Measurements from ENCODE around the gene EP400. TPM values are rescaled to one million over a fixed set of nuclear protein-coding genes. Genes with fewer than 3 reads are reported as not detected.

EP400 gene
- total and polyA plus RNA-seq, 2 of the 13 experiments (the other 11 are each of a cell fraction or from before 2014, with no cell fraction given): 4.9 to 5.0 TPM

DNA sequence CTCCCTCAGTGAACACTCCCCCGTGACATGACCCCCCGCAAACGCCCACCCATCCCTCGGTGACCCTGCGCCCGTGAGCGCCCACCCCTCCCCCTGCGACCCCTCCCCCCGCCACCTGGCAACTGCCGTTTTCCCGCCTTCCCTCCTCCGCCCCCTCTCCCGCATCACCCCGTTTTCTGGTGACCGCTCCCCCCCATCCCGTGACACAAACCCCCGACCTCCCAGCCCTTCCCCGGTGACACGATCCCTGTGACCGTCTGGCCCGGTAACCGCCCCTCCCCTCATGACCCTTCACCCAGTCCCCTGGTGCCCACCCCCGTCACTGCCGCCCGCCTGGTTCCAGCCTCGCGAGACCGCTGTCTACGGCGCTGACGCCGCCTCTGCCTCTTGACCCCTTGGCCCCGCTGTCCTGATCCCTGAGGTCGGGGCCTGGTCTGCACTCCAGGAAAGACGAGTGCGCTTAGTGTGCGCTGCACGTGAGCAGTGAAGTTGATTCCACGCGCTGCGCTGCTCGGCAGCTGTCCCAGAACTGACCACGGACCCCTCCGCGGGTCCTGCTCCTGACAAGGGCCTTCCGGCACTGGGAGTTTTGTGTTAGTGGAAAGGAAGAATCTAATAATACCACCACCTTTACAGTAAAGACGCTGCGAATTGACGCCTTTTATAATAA, 135.0 kb downstream of the EP400 start (continued):
- TF ChIP-seq ZNF614 (CRISPR knock-in tag; IDR thresholded peaks at IDR 0.05; ENCODE audit: borderline replicate concordance) (no peak), TCF7 (IDR thresholded peaks at IDR 0.05; ENCODE audit: low read depth) (no peak), MLXIP (CRISPR knock-in tag; IDR thresholded peaks at IDR 0.05; ENCODE audit: borderline replicate concordance) (peak; percentile 71; the same call in 1 of the 2 replicates), HDAC2 (CRISPR knock-in tag; IDR thresholded peaks at IDR 0.05) (peak; percentile 34; the same call in 1 of the 2 replicates), ATAD3A (CRISPR knock-in tag; IDR thresholded peaks at IDR 0.05) (no peak), ZGPAT (CRISPR knock-in tag; IDR thresholded peaks at IDR 0.05) (peak; percentile 50), NFKB2 (CRISPR knock-in tag; IDR thresholded peaks at IDR 0.05; ENCODE audit: borderline replicate concordance) (peak; percentile 69; the same call in 1 of the 2 replicates), DBP (CRISPR knock-in tag; IDR thresholded peaks at IDR 0.05; ENCODE audit: not compliant biosample characterization) (no peak), DMAP1 (CRISPR knock-in tag; IDR thresholded peaks at IDR 0.05) (peak; percentile 75), RXRA (CRISPR knock-in tag; IDR thresholded peaks at IDR 0.05) (peak; percentile 98), SMAD1 (CRISPR knock-in tag; IDR thresholded peaks at IDR 0.05; ENCODE audit: borderline replicate concordance, low read depth) (no peak), ZMAT3 (CRISPR knock-in tag; conservative IDR thresholded peaks at IDR 0.05) (peak; percentile 91; the same call in 1 of the 2 replicates), PRPF4 (IDR thresholded peaks at IDR 0.05; ENCODE audit: low read depth, low read length, poor library complexity, severe bottlenecking) (no peak), ZNF598 (CRISPR knock-in tag; IDR thresholded peaks at IDR 0.05; ENCODE audit: borderline replicate concordance) (no peak), HOXA9 (CRISPR knock-in tag; IDR thresholded peaks at IDR 0.05; ENCODE audit: borderline replicate concordance) (peak; percentile 53; the same call in 1 of the 2 replicates), KAT2B (IDR thresholded peaks at IDR 0.05; ENCODE audit: borderline replicate concordance, low read depth, low read length) (no peak), BORCS8-MEF2B (CRISPR knock-in tag; IDR thresholded peaks at IDR 0.05) (peak; percentile 76; the same call in 1 of the 2 replicates), ZNF766 (CRISPR knock-in tag; IDR thresholded peaks at IDR 0.05; ENCODE audit: borderline replicate concordance) (no peak; the same call in 1 of the 2 replicates), SRY (CRISPR knock-in tag; IDR thresholded peaks at IDR 0.05) (peak; percentile 16; the same call in 1 of the 2 replicates), ETS1 (CRISPR knock-in tag; IDR thresholded peaks at IDR 0.05) (no peak), ZNF7 (CRISPR knock-in tag; IDR thresholded peaks at IDR 0.05) (no peak)
- TF ChIP-seq, protein P1, sequence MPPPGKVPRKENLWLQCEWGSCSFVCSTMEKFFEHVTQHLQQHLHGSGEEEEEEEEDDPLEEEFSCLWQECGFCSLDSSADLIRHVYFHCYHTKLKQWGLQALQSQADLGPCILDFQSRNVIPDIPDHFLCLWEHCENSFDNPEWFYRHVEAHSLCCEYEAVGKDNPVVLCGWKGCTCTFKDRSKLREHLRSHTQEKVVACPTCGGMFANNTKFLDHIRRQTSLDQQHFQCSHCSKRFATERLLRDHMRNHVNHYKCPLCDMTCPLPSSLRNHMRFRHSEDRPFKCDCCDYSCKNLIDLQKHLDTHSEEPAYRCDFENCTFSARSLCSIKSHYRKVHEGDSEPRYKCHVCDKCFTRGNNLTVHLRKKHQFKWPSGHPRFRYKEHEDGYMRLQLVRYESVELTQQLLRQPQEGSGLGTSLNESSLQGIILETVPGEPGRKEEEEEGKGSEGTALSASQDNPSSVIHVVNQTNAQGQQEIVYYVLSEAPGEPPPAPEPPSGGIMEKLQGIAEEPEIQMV (CRISPR knock-in tag; IDR thresholded peaks at IDR 0.05; ENCODE audit: low read depth): peak; percentile 61; the same call in 1 of the 2 replicates
